Naive B cell (primary cell): ENCODE results near the gene DOCK3. TPM values are rescaled to one million over a fixed set of nuclear protein-coding genes. Genes with fewer than 3 reads are reported as not detected.
"Not testable (repeated sequence)": the region's sequence is repeated elsewhere in the genome, so short reads cannot be mapped to it uniquely, and the experiment has no call there.

Source experiments
- ATAC-seq, 2 donors: fragments of 150-1000 bp; cut with Tn5 transposase; 2 replicates each; pipeline ENCODE4 v1.10.0; 2021; ENCODE audit warnings: low read depth in 2 of 2, mild to moderate bottlenecking in 2 of 2, moderate library complexity in 2 of 2
- DNase-seq: peaks from one replicate; pipeline ENCODE4 v3.0.0; 2022
- H3K27ac Mint-ChIP-seq, 6 donors: one replicate each; pipeline ENCODE4 v1.8.0; 2020 to 2022; ENCODE audit warnings: mild to moderate bottlenecking in 6 of 6, mixed read lengths in 6 of 6, moderate library complexity in 5 of 6, inconsistent platforms in 2 of 6
- H3K27me3 Mint-ChIP-seq, 3 donors: one replicate each; pipeline ENCODE4 v1.8.0; 2021 to 2022; ENCODE audit warnings: mixed read lengths in 3 of 3, mild to moderate bottlenecking in 1 of 3
- H3K36me3 Mint-ChIP-seq, 2 donors: one replicate each; pipeline ENCODE4 v1.8.0; 2020 to 2022; ENCODE audit warnings: mixed read lengths in 2 of 2, inconsistent platforms in 1 of 2, mild to moderate bottlenecking in 1 of 2
- H3K4me1 Mint-ChIP-seq, 3 donors: one replicate each; pipeline ENCODE4 v1.8.0; 2020 to 2022; ENCODE audit warnings: mixed read lengths in 3 of 3, inconsistent platforms in 1 of 3, mild to moderate bottlenecking in 1 of 3, moderate library complexity in 1 of 3
- H3K4me3 Mint-ChIP-seq, 8 donors: one replicate each; pipeline ENCODE4 v1.8.0; 2020 to 2022; ENCODE audit warnings: mild to moderate bottlenecking in 8 of 8, mixed read lengths in 8 of 8, moderate library complexity in 8 of 8, inconsistent platforms in 2 of 8
- H3K9me3 Mint-ChIP-seq, 7 donors: one replicate each; pipeline ENCODE4 v1.8.0; 2020 to 2022; ENCODE audit warnings: mixed read lengths in 7 of 7, mild to moderate bottlenecking in 5 of 7, inconsistent platforms in 2 of 7, moderate library complexity in 1 of 7
- polyA plus RNA-seq, 6 donors: library from polyadenylated mRNA; unstranded; fragments of 300-500 nt; fragmentation: Illumina TruSeq; gene quantifications; one replicate each; pipeline ENCODE4 v1.2.3, GENCODE V29; 2021; ENCODE audit warnings: low read depth in 6 of 6

The DOCK3 gene
- polyA plus RNA-seq, 6 donors from 2014 or later, result 0.03 to 0.04 (median 0.04) TPM; not detected in 3

DNA sequence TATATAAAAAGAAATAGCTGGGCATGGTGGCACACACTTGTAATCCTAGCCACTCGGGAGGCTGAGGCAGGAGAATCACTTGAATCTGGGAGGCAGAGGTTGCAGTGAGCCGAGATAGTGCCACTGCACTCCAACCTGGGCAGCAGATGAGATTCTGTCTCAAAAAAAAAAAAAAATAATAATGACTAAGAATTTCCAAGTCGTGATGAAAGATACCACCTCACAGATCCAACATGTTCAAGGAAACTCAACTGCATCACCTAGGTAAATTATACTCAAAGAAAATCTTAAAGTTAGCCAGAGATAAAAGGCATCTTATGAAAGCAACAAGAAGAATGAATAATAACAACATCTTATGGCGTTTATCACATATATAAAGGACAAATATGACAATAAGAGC lies 50.1 kb downstream of the DOCK3 start:
- Mint-ChIP-seq H3K27ac (no peak overlapping the region), H3K9me3 (peaks cover 0 to 24% (median 9%) of the 10 kb centered on the region in 7 donors), H3K4me3 (no peak overlapping the region), H3K4me1 (no peaks in the 10 kb centered on the region), H3K27me3 (peaks cover 13 to 26% (median 13%) of the 10 kb centered on the region in 3 donors), H3K36me3 (peaks cover 0 to 7% of the 10 kb centered on the region in 2 donors)
- ATAC-seq (no peak), DNase-seq (no peak)

DNA sequence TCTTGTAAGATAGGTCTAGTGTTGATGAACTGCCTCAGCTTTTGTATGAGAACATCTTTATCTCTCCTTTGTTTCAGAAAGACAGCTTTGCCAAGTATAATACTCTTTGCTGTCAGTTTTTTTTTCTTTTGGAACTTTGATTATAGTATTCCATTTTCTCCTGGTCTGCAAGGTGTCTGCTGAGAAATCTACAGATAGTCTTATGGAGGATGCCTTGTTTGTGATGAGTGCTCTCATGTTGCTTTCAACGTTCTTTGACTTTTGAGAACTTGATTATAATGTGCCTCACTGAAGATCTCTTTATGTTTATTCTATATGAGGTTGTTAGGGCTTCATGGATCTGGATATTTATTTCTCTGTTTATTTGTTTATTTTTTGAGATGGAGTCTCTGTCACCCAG lies 60.3 kb downstream of the DOCK3 start:
- no peak for DNase-seq
- H3K4me3 Mint-ChIP-seq, result no peak overlapping the region
- H3K27me3 Mint-ChIP-seq, result peaks cover 5 to 13% (median 10%) of the 10 kb centered on the region in 3 donors
- ATAC-seq, result no peak
- no peaks in the 10 kb centered on the region for H3K4me1 Mint-ChIP-seq
- peaks cover 0 to 18% (median 14%) of the 10 kb centered on the region in 7 donors for H3K9me3 Mint-ChIP-seq
- H3K27ac Mint-ChIP-seq, result no peak overlapping the region
- peaks cover 0 to 5% of the 10 kb centered on the region in 2 donors for H3K36me3 Mint-ChIP-seq

DNA sequence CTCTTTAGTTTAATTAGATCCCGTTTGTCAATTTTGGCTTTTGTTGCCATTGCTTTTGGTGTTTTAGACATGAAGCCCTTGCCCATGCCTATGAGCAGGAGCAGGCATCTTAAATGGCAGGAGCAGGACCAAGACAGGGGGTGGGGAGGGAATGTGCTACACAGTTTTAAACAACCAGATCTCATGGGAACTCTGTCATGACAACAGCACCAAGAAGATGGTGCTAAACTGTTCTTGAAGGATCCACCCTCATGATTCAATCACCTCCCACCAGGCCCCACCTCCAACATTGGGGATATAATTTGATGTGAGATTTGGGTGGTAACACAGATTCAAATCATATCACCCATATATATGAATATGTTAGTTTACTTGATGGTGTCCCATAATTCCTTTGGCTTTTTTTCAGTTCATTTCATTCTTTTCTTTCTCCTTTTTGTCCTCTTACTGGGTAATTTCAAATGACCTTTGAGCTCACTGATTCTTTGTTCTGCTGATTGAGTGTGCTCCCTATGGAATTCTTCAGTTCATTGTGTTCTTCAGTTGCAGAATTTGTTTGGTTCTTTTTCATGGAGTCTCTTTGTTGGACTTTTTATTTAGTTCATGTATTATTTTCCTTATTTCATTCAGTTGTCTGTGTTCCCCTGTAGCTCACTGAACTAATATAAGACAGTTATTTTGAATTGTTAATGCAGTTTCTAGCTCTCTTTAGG lies 62.6 kb downstream of the DOCK3 start:
- peaks cover 0 to 5% of the 10 kb centered on the region in 2 donors for H3K36me3 Mint-ChIP-seq
- ATAC-seq (no peak), DNase-seq (no peak)
- H3K4me1 Mint-ChIP-seq, result no peaks in the 10 kb centered on the region
- no peak overlapping the region for H3K27ac Mint-ChIP-seq
- H3K27me3 Mint-ChIP-seq, result peaks cover 5 to 13% (median 10%) of the 10 kb centered on the region in 3 donors
- H3K4me3 Mint-ChIP-seq, result no peak overlapping the region
- H3K9me3 Mint-ChIP-seq, result peaks cover 0 to 18% (median 14%) of the 10 kb centered on the region in 7 donors

DNA sequence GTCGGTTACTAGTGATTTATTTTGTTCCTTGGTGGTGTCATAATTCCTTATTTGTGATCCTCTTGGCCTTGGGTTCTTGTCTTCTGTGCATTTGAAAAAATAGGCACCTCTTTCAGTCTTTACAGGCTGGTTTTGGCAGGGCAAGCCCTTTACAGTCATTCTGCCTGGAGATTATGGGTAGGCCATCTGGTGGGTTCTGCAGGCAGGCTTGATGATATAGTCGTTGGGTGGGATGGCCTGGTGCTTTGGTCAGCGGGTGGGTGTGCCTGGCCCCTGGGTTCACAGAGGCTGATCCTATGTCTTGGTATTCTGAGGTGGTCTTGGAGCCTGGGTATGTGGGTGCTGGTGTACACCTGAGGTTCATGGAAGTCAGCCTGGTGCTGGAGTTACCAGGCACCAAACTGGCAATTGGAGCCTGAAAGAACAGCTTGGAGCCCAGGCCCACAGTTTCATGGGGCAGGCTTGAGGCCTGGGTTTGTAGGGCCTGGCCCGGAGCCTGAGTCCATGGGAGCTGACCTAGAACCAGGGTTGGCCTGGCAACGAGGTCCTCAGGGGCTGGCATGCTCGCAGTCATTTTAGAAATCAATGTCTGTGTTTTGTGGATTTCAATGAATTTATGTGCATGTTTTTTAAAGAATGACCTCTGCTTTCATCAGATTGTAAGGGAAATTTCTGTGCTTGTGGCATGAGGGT lies 63.3 kb downstream of the DOCK3 start:
- Mint-ChIP-seq H3K36me3 (peaks cover 0 to 5% of the 10 kb centered on the region in 2 donors), H3K4me3 (no peak overlapping the region), H3K27me3 (peaks cover 5 to 13% (median 10%) of the 10 kb centered on the region in 3 donors), H3K4me1 (no peaks in the 10 kb centered on the region), H3K9me3 (peaks cover 0 to 18% (median 14%) of the 10 kb centered on the region in 7 donors), H3K27ac (no peak overlapping the region)
- no peak for ATAC-seq
- DNase-seq, result no peak

DNA sequence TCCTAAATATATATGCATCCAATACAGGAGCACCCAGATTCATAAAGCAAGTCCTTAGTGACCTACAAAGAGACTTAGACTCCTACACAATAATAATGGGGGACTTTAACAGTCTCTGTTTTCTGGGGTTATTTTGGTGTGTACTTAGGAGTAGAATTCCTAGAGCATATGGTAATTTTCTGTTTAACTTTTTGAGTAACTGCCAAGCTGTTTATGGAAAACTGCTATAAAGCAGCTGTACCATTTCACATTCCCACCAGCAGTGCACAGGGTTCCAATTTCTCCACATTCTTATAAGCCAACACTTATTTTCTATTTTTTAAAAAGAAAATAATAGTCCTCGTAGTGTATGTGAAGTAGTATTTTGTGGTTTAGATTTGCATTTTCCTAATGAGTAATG lies 68.9 kb downstream of the DOCK3 start:
- no peaks in the 10 kb centered on the region for H3K36me3 Mint-ChIP-seq
- DNase-seq, result no peak
- H3K9me3 Mint-ChIP-seq, result peaks cover 0 to 1% (median 0%) of the 10 kb centered on the region in 7 donors
- H3K4me3 Mint-ChIP-seq, result no peak overlapping the region
- no peaks in the 10 kb centered on the region for H3K4me1 Mint-ChIP-seq
- ATAC-seq, result no peak
- H3K27ac Mint-ChIP-seq, result no peak overlapping the region
- H3K27me3 Mint-ChIP-seq, result peaks cover 7 to 13% (median 11%) of the 10 kb centered on the region in 3 donors

DNA sequence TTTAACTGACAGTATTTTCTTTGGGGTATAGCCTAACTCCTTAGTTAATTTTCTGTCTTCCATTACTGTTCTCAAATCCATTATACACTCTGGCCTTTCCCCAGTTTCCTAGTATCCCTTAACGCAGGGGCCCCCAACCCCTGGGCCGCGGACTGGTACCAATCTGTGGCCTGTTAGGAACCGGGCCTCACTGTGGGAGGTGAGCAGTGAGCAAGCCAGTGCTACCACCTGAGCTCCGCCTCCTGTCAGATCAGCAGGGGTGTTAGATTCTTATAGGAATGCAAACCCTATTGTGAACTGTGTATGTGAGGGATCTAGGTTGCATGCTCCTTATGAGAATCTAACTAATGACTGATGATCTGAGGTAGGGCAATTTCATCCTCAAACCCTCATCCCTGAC lies 75.1 kb downstream of the DOCK3 start:
- H3K27ac Mint-ChIP-seq, result no peak overlapping the region
- no peak overlapping the region for H3K4me3 Mint-ChIP-seq
- ATAC-seq, result no peak
- no peaks in the 10 kb centered on the region for H3K4me1 Mint-ChIP-seq
- DNase-seq, result no peak
- no peaks in the 10 kb centered on the region for H3K36me3 Mint-ChIP-seq
- H3K27me3 Mint-ChIP-seq, result peaks cover 5 to 18% (median 7%) of the 10 kb centered on the region in 3 donors
- peaks cover 0 to 4% (median 0%) of the 10 kb centered on the region in 7 donors for H3K9me3 Mint-ChIP-seq

DNA sequence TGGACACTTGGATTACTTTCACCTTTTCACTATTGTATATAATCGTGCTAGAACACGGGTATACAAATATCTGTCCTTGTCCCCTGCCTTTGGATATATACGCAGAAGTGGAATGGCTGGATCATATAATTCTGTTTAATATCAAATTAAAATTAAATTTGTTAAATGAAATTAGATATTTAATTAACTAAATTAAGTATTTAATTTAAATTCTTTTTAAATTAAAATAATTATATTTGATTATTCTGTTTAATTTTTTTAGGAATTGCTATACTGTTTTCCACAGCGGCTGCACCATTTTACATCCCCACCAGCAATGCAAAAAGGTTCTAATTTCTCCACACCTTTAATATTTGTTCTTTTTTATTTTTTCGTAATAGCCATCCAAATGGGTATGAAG lies 84.3 kb downstream of the DOCK3 start:
- DNase-seq, result no peak
- ATAC-seq, result no peak
- peaks cover 0 to 14% (median 6%) of the 10 kb centered on the region in 7 donors for H3K9me3 Mint-ChIP-seq
- H3K36me3 Mint-ChIP-seq, result no peaks in the 10 kb centered on the region
- no peak overlapping the region for H3K27ac Mint-ChIP-seq
- no peak overlapping the region for H3K4me3 Mint-ChIP-seq
- H3K4me1 Mint-ChIP-seq, result no peaks in the 10 kb centered on the region
- peaks cover 0 to 10% (median 4%) of the 10 kb centered on the region in 3 donors for H3K27me3 Mint-ChIP-seq

DNA sequence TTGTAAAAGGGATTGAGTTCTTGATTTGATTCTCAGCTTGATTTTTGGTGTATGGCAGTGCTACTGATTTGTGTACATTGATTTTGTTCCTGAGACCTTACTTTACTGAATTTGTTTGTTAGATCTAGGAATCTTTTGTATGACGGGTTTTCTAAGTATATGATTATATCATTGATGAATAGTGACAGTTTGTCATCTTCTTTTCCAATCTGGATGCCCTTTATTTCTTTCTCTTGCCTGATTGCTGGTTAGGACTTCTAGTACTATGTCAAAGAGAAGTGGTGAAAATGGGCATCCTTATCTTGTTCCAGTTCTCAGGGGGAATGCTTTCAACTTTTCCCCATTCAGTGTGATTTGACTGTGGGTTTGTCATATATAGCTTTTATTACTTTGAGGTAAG lies 103.0 kb downstream of the DOCK3 start:
- Mint-ChIP-seq H3K4me3 (no peak overlapping the region), H3K4me1 (no peaks in the 10 kb centered on the region), H3K27me3 (peaks cover 0 to 10% (median 9%) of the 10 kb centered on the region in 3 donors), H3K36me3 (no peaks in the 10 kb centered on the region), H3K27ac (no peak overlapping the region), H3K9me3 (peaks cover 0 to 10% (median 8%) of the 10 kb centered on the region in 7 donors)
- no peak for ATAC-seq
- DNase-seq, result no peak

DNA sequence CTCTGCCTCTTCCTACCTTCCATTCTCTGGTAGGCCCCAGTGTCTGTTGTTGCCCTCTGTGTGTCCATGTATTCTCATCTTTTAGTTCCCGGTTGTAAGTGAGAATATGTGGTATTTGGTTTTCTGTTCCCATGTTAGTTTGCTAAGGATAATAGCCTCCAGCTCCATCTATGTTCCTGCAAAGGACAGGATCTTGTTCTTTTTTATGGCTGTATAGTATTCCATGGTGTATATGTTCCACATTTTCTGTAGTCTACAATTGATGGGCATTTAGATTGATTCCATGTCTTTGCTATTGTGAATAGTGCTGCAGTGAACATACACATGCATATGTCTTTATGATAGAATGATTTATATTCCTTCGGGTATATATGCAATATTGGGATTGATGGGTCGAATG lies 107.0 kb downstream of the DOCK3 start:
- not testable (repeated sequence) for H3K27me3 Mint-ChIP-seq, H3K27ac Mint-ChIP-seq, DNase-seq, ATAC-seq, H3K36me3 Mint-ChIP-seq, H3K4me1 Mint-ChIP-seq, H3K4me3 Mint-ChIP-seq
- H3K9me3 Mint-ChIP-seq, result peaks cover 6 to 40% (median 23%) of the 10 kb centered on the region in 7 donors

DNA sequence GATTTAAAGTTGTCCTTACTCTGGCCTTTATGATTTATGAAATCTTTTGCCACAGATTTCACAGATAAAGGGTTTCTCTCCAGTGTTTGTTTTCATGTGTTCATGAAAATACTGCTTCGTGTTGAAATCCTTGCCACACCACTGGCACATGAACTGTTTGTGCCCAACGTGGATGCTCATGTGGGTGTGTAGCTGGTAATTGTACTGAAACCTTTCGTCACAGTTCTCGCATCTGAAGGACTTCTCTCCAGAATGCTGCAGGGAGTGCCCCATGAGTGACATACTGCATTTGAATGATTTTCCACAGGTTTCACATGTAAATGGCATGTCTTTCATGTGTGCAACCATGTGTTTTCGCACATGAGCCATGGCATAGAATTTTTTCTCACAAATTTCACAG lies 111.9 kb downstream of the DOCK3 start:
- H3K27me3 Mint-ChIP-seq, result peaks cover 8 to 20% (median 11%) of the 10 kb centered on the region in 3 donors
- H3K27ac Mint-ChIP-seq, result no peak overlapping the region
- no peak for DNase-seq
- H3K9me3 Mint-ChIP-seq, result peaks cover 6 to 37% (median 23%) of the 10 kb centered on the region in 7 donors
- peaks cover 0 to 7% of the 10 kb centered on the region in 2 donors for H3K36me3 Mint-ChIP-seq
- H3K4me1 Mint-ChIP-seq, result no peaks in the 10 kb centered on the region
- H3K4me3 Mint-ChIP-seq, result no peak overlapping the region
- ATAC-seq, result no peak

DNA sequence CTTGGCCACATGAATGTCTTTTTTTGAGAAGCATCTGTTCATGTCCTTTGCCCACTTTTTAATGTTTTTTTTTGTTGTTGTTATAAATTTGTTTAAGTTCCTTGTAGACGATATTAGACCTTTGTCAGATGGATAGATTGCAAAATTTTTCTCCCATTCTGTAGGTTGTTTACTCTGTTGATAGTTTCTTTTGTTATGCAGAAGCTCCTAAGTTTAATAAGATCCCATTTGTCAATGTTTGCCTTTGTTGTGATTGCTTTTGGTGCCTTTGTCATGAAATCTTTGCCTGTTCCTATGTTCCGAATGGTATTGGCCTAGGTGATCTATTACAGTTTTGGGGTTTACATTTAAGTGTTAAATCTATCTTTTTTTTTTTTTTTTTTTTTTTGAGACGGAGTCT lies 116.2 kb downstream of the DOCK3 start:
- H3K36me3 Mint-ChIP-seq, H3K9me3 Mint-ChIP-seq, H3K4me1 Mint-ChIP-seq, DNase-seq, ATAC-seq, H3K27ac Mint-ChIP-seq, H3K4me3 Mint-ChIP-seq: not testable (repeated sequence)
- H3K27me3 Mint-ChIP-seq, result peaks cover 15 to 40% (median 22%) of the 10 kb centered on the region in 3 donors

DNA sequence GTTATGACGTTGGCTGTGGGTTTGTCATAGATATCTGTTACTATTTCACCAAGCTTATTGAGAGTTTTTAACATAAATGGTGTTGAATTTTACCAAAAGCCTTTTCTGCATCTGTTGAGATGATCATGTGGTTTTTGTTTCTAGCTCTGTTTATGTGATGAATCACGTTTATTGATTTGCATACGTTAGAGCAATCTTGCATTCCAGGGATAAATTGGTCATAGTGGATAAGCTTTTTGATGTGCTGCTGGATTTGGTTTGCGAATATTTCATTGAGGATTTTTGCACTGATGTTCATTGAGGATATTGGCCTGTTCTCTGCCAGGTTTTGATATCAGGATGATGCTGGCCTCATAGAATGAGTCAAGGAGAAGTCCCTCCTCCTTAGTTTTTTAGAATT lies 117.8 kb downstream of the DOCK3 start:
- H3K4me3 Mint-ChIP-seq, result no peak overlapping the region
- H3K9me3 Mint-ChIP-seq, result no peaks in the 10 kb centered on the region
- H3K4me1 Mint-ChIP-seq, result no peaks in the 10 kb centered on the region
- no peak for DNase-seq
- H3K36me3 Mint-ChIP-seq, result peaks cover 0 to 7% of the 10 kb centered on the region in 2 donors
- no peak overlapping the region for H3K27ac Mint-ChIP-seq
- peaks cover 14 to 47% (median 25%) of the 10 kb centered on the region in 3 donors for H3K27me3 Mint-ChIP-seq
- no peak for ATAC-seq

DNA sequence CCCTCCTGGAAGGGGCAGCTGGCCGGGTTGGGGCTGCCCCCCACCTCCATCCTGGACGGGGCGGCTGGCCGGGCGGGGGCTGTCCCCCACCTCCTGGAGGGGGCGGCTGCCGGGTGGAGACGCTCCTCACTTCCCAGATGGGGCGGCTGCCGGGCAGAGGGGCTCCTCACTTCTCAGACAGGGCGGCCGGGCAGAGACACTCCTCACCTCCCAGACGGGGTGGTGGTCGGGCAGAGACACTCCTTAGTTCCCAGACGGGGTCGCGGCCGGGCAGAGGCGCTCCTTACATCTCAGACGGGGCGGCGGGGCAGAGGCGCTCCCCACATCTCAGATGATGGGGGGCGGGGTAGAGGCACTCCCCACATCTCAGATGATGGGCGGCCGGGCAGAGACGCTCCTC lies 129.1 kb downstream of the DOCK3 start:
- not testable (repeated sequence) for ATAC-seq, H3K27ac Mint-ChIP-seq, H3K4me1 Mint-ChIP-seq, DNase-seq, H3K4me3 Mint-ChIP-seq
- Mint-ChIP-seq H3K27me3 (peaks cover 10 to 17% (median 11%) of the 10 kb centered on the region in 3 donors), H3K9me3 (peaks cover 8 to 58% (median 50%) of the 10 kb centered on the region in 7 donors), H3K36me3 (peaks cover 15 to 24% of the 10 kb centered on the region in 2 donors)

DNA sequence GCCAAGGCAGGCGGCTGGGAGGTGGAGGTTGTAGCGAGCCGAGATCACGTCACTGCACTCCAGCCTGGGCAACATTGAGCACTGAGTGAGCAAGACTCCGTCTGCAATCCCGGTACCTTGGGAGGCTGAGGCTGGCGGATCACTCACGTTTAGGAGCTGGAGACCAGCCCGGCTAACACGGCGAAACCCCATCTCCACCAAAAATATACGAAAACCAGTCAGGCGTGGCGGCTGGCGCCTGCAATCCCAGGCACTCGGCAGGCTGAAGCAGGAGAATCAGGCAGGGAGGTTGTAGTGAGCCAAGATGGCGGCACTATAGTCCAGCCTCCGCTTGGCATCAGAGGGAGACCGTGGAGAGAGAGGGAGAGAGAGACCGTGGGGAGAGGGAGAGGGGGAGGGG lies 129.6 kb downstream of the DOCK3 start:
- not testable (repeated sequence) for DNase-seq, ATAC-seq, H3K4me3 Mint-ChIP-seq, H3K4me1 Mint-ChIP-seq, H3K27ac Mint-ChIP-seq
- Mint-ChIP-seq H3K9me3 (peaks cover 8 to 52% (median 44%) of the 10 kb centered on the region in 7 donors), H3K36me3 (peaks cover 15 to 22% of the 10 kb centered on the region in 2 donors), H3K27me3 (peaks cover 10 to 15% (median 14%) of the 10 kb centered on the region in 3 donors)
